Cardiac muscle cell (in vitro differentiated cells and primary cell): Measurements from ENCODE around the gene NIPSNAP3A. TPM values are rescaled to one million over a fixed set of nuclear protein-coding genes. Genes with fewer than 3 reads are reported as not detected.

Experiments used
- DNase-seq, 2 donors: peaks; one replicate each; pipeline versions ENCODE4 v3.0.0 to v3.0.0-alpha.2; 2010 to 2017; ENCODE audit warnings: low read depth in 1 of 2, low spot score in 1 of 2
- H3K27ac ChIP-seq: fragments of 200-600 bp; sonication (generic); 2 replicates; pipeline ENCODE4 v1.5.1; 2016
- H3K27me3 ChIP-seq: fragments of 200-600 bp; sonication (generic); 2 replicates; pipeline ENCODE4 v1.6.0; 2016; ENCODE audit warnings: control low read depth
- H3K36me3 ChIP-seq: fragments of 200-600 bp; sonication (generic); 2 replicates; pipeline ENCODE4 v1.5.1; 2016; ENCODE audit warnings: control low read depth
- H3K4me1 ChIP-seq: fragments of 200-600 bp; sonication (generic); 2 replicates; pipeline ENCODE4 v1.8.1; 2017; ENCODE audit warnings: low read depth, mild to moderate bottlenecking, mixed run types
- H3K4me3 ChIP-seq: fragments of 200-600 bp; sonication (generic); 2 replicates; pipeline ENCODE4 v1.5.1; 2016; ENCODE audit warnings: mild to moderate bottlenecking
- H3K9me3 ChIP-seq: fragments of 200-600 bp; sonication (generic); 2 replicates; pipeline ENCODE4 v1.5.1; 2017; ENCODE audit warnings: low read depth, mild to moderate bottlenecking, control low read depth
- polyA plus RNA-seq: library from polyadenylated mRNA; unstranded; fragments of >200 nt; fragmentation: Nextera tagmentation; extraction: Ambion mirVana; gene quantifications from 2 replicates; pipeline ENCODE4 v1.2.1, GENCODE V29; 2016
- total RNA-seq: library from RNA; depleted of rRNA; stranded (reverse); fragments of >200 nt; gene quantifications from 2 replicates; pipeline ENCODE4 v1.2.3, GENCODE V29; 2016
- TF ChIP-seq, protein P1 (sequence below): IDR thresholded peaks from 2 replicates; pipeline ENCODE4 v1.5.1; 2012; ENCODE audit warnings: low read depth, mild to moderate bottlenecking, low read length

Gene NIPSNAP3A
- total and polyA plus RNA-seq, 2 experiments from 2014 or later, result 61.7 to 187 TPM

DNA sequence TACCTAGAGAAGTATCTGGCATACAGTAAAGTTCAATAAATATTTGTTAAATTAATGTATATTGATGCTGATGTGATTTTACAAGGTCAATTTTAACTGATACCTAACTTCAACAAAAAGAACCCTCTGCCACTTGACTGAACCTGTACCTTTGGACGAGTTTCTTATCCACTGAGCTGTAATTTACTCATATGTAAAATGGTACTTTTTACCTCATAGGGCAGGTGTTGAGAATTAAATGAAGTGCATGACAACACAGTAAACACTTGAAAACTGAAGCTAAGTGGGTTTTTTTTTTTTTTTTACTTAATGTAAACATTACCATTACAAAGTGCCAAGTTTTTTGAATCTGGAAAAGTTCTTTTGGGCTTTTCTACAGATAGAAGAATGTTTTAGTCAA is 31.9 kb downstream of the NIPSNAP3A start:
- Histone ChIP-seq H3K36me3 (peaks cover 4% of the 10 kb centered on the region), H3K9me3 (no peaks in the 10 kb centered on the region), H3K4me3 (no peak overlapping the region), H3K27ac (peak overlapping the region; percentile 77), H3K27me3 (no peaks in the 10 kb centered on the region), H3K4me1 (peaks cover 53% of the 10 kb centered on the region)
- no peak for DNase-seq
- TF ChIP-seq, protein P1, sequence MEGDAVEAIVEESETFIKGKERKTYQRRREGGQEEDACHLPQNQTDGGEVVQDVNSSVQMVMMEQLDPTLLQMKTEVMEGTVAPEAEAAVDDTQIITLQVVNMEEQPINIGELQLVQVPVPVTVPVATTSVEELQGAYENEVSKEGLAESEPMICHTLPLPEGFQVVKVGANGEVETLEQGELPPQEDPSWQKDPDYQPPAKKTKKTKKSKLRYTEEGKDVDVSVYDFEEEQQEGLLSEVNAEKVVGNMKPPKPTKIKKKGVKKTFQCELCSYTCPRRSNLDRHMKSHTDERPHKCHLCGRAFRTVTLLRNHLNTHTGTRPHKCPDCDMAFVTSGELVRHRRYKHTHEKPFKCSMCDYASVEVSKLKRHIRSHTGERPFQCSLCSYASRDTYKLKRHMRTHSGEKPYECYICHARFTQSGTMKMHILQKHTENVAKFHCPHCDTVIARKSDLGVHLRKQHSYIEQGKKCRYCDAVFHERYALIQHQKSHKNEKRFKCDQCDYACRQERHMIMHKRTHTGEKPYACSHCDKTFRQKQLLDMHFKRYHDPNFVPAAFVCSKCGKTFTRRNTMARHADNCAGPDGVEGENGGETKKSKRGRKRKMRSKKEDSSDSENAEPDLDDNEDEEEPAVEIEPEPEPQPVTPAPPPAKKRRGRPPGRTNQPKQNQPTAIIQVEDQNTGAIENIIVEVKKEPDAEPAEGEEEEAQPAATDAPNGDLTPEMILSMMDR, result no peak

DNA sequence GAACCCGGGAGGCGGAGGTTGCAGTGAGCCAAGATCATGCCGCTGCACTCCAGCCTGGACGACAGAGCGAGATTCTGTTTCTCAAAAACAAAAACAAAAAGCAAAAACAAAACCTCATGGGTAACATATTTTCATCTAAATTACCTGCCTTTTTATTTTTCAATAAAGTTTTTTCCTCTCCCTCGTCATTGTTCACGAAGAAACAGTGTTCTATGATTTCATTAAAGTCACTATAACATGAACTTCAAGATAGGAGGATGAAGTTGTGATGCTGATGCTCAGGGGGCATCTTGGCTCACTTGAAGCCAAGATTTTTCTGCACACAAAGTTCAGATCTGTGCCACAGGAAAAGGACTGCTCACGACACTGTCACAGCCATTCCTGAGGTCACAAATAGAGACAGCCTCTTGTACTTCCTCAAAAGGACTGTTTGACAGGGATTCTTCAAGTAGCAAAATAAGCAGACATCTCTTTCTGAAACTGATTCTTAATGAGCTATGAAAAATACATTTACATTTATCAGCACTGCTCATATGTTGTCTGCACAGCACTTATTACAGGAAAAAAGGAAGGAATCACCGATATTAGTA is 32.6 kb downstream of the NIPSNAP3A start:
- Histone ChIP-seq H3K4me1 (peaks cover 46% of the 10 kb centered on the region), H3K27ac (peak overlapping the region; percentile 71), H3K4me3 (no peak overlapping the region), H3K9me3 (no peaks in the 10 kb centered on the region), H3K36me3 (peaks cover 7% of the 10 kb centered on the region), H3K27me3 (no peaks in the 10 kb centered on the region)
- TF ChIP-seq, protein P1, result no peak
- no peak for DNase-seq

DNA sequence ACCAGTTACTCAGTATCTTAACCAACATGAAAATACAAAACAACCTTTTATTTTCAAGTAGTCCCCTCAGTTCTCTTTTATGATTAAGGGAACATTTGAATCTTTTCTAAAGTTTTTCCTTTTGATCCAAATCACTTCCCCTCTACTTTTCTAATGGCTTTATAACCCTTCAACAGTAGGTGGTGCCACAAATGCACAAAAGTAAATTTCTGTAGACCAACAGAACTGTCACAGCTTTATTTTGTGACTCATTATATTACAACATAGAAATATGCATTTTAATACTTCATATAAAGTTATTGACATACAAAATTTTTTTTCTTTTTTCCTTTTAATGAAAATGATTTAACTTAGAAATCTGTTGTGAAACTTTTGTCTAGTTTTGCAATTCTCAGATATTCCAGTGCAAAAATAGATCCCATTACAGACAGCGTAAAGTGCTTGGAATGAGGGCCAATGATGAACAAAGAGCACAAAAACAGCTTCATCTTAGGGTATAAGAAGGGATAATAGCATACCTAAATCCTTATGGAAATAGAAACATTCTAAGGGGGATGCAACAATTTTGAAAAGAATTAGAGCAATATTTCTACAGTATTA is 33.4 kb downstream of the NIPSNAP3A start:
- Histone ChIP-seq H3K4me3 (no peak overlapping the region), H3K4me1 (peaks cover 38% of the 10 kb centered on the region), H3K36me3 (peaks cover 15% of the 10 kb centered on the region), H3K9me3 (no peaks in the 10 kb centered on the region), H3K27ac (peak overlapping the region; percentile 71), H3K27me3 (no peaks in the 10 kb centered on the region)
- DNase-seq, result peak in 1 of 2 donors; percentile 43
- TF ChIP-seq, protein P1, result peak; percentile 46

DNA sequence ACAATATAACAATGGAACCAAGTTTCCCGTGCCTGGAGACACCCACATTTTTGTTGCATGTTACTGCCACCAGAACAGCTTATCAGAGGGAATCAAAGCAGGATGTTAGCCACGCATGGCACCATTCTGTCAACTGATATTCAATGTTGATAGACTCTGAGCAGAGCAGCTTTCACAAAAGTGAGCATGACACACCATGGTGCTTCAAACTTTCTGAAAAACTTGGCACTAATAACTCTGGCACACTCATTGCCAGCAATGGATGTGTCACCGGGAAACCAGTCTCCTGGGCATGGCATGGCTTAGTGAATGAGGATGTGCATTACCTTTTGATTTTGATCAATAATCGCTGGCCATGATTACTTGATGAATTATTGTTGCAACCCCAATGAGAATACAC is 36.1 kb downstream of the NIPSNAP3A start:
- Histone ChIP-seq H3K9me3 (no peaks in the 10 kb centered on the region), H3K4me3 (no peak overlapping the region), H3K36me3 (peaks cover 21% of the 10 kb centered on the region), H3K27me3 (no peaks in the 10 kb centered on the region), H3K27ac (no peak overlapping the region), H3K4me1 (peaks cover 39% of the 10 kb centered on the region)
- no peak for DNase-seq
- TF ChIP-seq, protein P1, result no peak

DNA sequence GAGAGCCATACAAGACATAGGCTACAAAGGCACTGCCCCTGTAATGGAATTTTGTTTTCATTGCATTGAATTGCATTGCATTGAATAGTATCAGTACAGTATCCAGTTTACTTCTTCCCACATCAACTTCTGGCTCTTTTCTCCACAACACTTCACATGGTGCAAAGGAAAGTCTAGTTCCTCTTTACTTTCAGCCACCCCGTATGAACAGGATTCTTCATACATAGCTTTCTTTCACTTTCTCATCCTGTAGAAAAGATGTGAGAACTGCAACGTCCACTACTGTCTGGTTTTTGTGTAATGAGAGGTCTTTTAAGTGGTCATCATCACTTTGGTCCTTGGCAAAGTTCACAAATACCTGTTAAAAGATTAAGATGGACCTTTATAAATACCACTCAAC is 36.6 kb downstream of the NIPSNAP3A start:
- Histone ChIP-seq H3K36me3 (peaks cover 21% of the 10 kb centered on the region), H3K27me3 (no peaks in the 10 kb centered on the region), H3K4me1 (peaks cover 41% of the 10 kb centered on the region), H3K27ac (no peak overlapping the region), H3K9me3 (no peaks in the 10 kb centered on the region), H3K4me3 (no peak overlapping the region)
- DNase-seq, result no peak
- TF ChIP-seq, protein P1, result no peak
